Suprapubic skin (tissue), 3 donors: ENCODE measurements around the gene NUP160.

ENCODE experiments used
- CTCF ChIP-seq, 2 donors: fragments of 200-600 bp in 1 of 2; fragments of 450-650 bp in 1 of 2; sonication (generic) in 1 of 2; IDR thresholded peaks; one replicate each; pipeline ENCODE4 v1.5.1; 2016 to 2019; ENCODE audit warnings: antibody characterized with exemption in 2 of 2, mild to moderate bottlenecking in 1 of 2, moderate library complexity in 1 of 2
- POLR2A ChIP-seq, 2 donors: fragments of 450-650 bp; IDR thresholded peaks; one replicate each; pipeline ENCODE4 v1.6.1; 2017; ENCODE audit warnings: antibody characterized with exemption in 2 of 2, mild to moderate bottlenecking in 2 of 2, moderate library complexity in 2 of 2

- TF ChIP-seq POLR2A (IDR thresholded peaks at IDR 0.05) (no peak), CTCF (IDR thresholded peaks at IDR 0.05) (no peak)
Observed at GRCh38 chr11:47850337-47850736, 2.2 kb upstream of the NUP160 start.
